GM12891 (cell line): ENCODE results near the gene OR2H1.

Experiments used
- PAX5 ChIP-seq: IDR thresholded peaks from 2 replicates; pipeline ENCODE4 v1.6.1; 2011; ENCODE audit warnings: low read length, moderate library complexity, mild to moderate bottlenecking; ENCODE audit not compliant: insufficient read depth, severe bottlenecking
- POLR2A ChIP-seq: IDR thresholded peaks from 2 replicates; pipeline ENCODE4 v1.6.1; 2011; ENCODE audit warnings: low read depth, low read length, control low read depth
- POLR2AphosphoS5 ChIP-seq: IDR thresholded peaks from 2 replicates; pipeline ENCODE4 v1.6.1; 2011; ENCODE audit warnings: low read depth, low read length, control low read depth
- POU2F2 ChIP-seq: IDR thresholded peaks from 2 replicates; pipeline ENCODE4 v1.6.1; 2011; ENCODE audit warnings: low read depth, mild to moderate bottlenecking, control low read depth, low read length, moderate library complexity
- SPI1 ChIP-seq: IDR thresholded peaks from 2 replicates; pipeline ENCODE4 v1.6.1; 2011; ENCODE audit warnings: low read depth, low read length, control low read depth
- TAF1 ChIP-seq: IDR thresholded peaks from 2 replicates; pipeline ENCODE4 v1.6.1; 2011; ENCODE audit warnings: low read depth, low read length, control low read depth

- no peak for TF ChIP-seq POLR2AphosphoS5
- no peak for TF ChIP-seq POLR2A
- no peak for TF ChIP-seq SPI1
- TF ChIP-seq TAF1 = no peak
- no peak for TF ChIP-seq PAX5
- no peak for TF ChIP-seq POU2F2
Observed at GRCh38 chr6:29502181-29502580, 45.2 kb downstream of the OR2H1 start.
